Uterus (tissue), 4 donors: Measurements from ENCODE around the gene MIER2. TPM values are rescaled to one million over a fixed set of nuclear protein-coding genes. Genes with fewer than 3 reads are reported as not detected.

Experiments used
- DNase-seq, 2 donors: peaks; one replicate each; pipeline ENCODE4 v3.0.0-alpha.2; 2019 to 2020
- H3K27ac ChIP-seq, 2 donors: fragments of 200-600 bp; sonication (generic); 1 replicate in 1 of 2; 2 replicates in 1 of 2; pipeline ENCODE4 v1.5.1; 2016 to 2018
- H3K27me3 ChIP-seq, 2 donors: fragments of 200-600 bp; sonication (generic); one replicate each; pipeline ENCODE4 v1.5.1; 2018 to 2019; ENCODE audit warnings: control low read depth in 1 of 2
- H3K36me3 ChIP-seq, 2 donors: fragments of 200-600 bp; sonication (generic); one replicate each; pipeline ENCODE4 v1.5.1; 2019; ENCODE audit warnings: control low read depth in 1 of 2
- H3K4me1 ChIP-seq, 2 donors: fragments of 200-600 bp; sonication (generic); one replicate each; pipeline ENCODE4 v1.5.1; 2018 to 2019; ENCODE audit warnings: control low read depth in 1 of 2
- H3K4me3 ChIP-seq, 2 donors: fragments of 200-600 bp; sonication (generic); 1 replicate in 1 of 2; 2 replicates in 1 of 2; pipeline ENCODE4 v1.5.1; 2018 to 2019; ENCODE audit warnings: mild to moderate bottlenecking in 1 of 2
- H3K9me3 ChIP-seq, 2 donors: fragments of 200-600 bp; sonication (generic); one replicate each; pipeline ENCODE4 v1.5.1; 2019; ENCODE audit warnings: control low read depth in 1 of 2
- POLR2A ChIP-seq, 2 donors: fragments of 450-650 bp; IDR thresholded peaks; one replicate each; pipeline ENCODE4 v1.6.1; 2016; ENCODE audit warnings: antibody characterized with exemption in 2 of 2, mild to moderate bottlenecking in 1 of 2, moderate library complexity in 1 of 2
- intact Hi-C: fragments of 100-400 bp; cut with DNase I; formaldehyde crosslinking; loops from one replicate; pipeline ENCODE4 v1.15.1; 2023; ENCODE audit warnings: low total_unique reads
- total RNA-seq, 4 donors: library from RNA; depleted of rRNA in 3 of 4; stranded (reverse); fragments of >200 nt in 3 of 4; gene quantifications; one replicate each; pipeline versions ENCODE4 v1.1.0 to v1.2.4, GENCODE V29; 2014 to 2023
- TF ChIP-seq, protein P1 (sequence below), 4 experiments: fragments of 200-600 bp in 2 of 4; fragments of 450-650 bp in 2 of 4; sonication (generic) in 2 of 4; IDR thresholded peaks; one replicate each; pipeline ENCODE4 v1.5.1; 2016 to 2019; ENCODE audit warnings: antibody characterized with exemption in 4 of 4, mild to moderate bottlenecking in 2 of 4, moderate library complexity in 1 of 4
- donor health status: DM: yes; HTN: yes; CAD: no.

MIER2 gene
- total RNA-seq, 4 donors from 2014 or later = 2.6 to 54.8 (median 12.7) TPM

DNA sequence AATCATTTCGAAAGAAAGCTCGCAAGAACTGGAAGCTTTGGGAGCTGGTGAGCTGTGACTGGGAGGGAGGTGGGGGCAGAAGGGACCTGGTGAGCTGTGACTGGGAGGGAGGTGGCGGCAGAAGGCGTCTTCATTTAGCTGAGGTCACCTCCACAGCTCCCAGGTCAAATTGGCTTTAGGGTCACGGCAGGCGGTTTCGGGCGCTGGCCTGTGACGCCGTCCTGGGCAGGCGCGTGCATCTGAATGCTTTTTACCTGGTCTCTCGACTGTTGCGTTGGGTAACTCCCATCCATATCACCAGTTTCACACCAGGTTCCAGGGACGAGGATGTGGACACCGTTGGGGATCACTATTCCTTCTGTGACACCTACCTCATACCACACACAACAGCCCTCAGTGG is 35.2 kb upstream of the MIER2 start:
- no peaks in the 10 kb centered on the region for H3K36me3 ChIP-seq
- peaks cover 0 to 3% of the 10 kb centered on the region in 2 donors for H3K27me3 ChIP-seq
- H3K9me3 ChIP-seq = no peaks in the 10 kb centered on the region
- no peak for DNase-seq
- no peaks in the 10 kb centered on the region for H3K4me1 ChIP-seq
- intact Hi-C loops = no loop called here
- no peak overlapping the region for H3K4me3 ChIP-seq
- no peak overlapping the region for H3K27ac ChIP-seq
- no peak for TF ChIP-seq POLR2A (IDR thresholded peaks at IDR 0.05)
- TF ChIP-seq, protein P1, sequence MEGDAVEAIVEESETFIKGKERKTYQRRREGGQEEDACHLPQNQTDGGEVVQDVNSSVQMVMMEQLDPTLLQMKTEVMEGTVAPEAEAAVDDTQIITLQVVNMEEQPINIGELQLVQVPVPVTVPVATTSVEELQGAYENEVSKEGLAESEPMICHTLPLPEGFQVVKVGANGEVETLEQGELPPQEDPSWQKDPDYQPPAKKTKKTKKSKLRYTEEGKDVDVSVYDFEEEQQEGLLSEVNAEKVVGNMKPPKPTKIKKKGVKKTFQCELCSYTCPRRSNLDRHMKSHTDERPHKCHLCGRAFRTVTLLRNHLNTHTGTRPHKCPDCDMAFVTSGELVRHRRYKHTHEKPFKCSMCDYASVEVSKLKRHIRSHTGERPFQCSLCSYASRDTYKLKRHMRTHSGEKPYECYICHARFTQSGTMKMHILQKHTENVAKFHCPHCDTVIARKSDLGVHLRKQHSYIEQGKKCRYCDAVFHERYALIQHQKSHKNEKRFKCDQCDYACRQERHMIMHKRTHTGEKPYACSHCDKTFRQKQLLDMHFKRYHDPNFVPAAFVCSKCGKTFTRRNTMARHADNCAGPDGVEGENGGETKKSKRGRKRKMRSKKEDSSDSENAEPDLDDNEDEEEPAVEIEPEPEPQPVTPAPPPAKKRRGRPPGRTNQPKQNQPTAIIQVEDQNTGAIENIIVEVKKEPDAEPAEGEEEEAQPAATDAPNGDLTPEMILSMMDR (IDR thresholded peaks at IDR 0.05) = no peak

DNA sequence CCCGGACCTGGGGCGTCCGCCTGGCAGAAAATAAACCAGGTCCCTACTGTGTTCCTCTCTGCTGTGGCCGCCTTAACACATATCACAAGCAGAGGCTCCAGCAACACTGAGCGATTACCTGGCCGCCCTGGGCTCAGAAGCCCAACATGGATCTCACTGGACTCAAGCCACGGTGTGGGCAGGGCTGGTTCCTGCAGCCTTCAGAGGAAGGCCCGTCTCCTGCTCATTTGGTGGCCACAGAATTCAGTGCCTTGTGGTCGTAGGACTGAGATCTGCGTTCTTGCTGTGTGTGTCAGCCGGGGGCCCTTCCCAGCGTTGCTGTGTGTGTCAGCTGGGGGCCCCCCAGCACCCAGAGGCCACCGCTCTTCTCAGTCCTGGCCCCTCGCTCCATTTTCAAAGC is 34.1 kb upstream of the MIER2 start:
- DNase-seq = no peak
- TF ChIP-seq, protein P1 (IDR thresholded peaks at IDR 0.05) = no peak
- TF ChIP-seq POLR2A (IDR thresholded peaks at IDR 0.05) = no peak
- H3K36me3 ChIP-seq = no peaks in the 10 kb centered on the region
- peaks cover 0 to 1% of the 10 kb centered on the region in 2 donors for H3K27me3 ChIP-seq
- no peaks in the 10 kb centered on the region for H3K4me1 ChIP-seq
- no peak overlapping the region for H3K27ac ChIP-seq
- H3K9me3 ChIP-seq = no peaks in the 10 kb centered on the region
- H3K4me3 ChIP-seq = no peak overlapping the region
- intact Hi-C loops = no loop called here

DNA sequence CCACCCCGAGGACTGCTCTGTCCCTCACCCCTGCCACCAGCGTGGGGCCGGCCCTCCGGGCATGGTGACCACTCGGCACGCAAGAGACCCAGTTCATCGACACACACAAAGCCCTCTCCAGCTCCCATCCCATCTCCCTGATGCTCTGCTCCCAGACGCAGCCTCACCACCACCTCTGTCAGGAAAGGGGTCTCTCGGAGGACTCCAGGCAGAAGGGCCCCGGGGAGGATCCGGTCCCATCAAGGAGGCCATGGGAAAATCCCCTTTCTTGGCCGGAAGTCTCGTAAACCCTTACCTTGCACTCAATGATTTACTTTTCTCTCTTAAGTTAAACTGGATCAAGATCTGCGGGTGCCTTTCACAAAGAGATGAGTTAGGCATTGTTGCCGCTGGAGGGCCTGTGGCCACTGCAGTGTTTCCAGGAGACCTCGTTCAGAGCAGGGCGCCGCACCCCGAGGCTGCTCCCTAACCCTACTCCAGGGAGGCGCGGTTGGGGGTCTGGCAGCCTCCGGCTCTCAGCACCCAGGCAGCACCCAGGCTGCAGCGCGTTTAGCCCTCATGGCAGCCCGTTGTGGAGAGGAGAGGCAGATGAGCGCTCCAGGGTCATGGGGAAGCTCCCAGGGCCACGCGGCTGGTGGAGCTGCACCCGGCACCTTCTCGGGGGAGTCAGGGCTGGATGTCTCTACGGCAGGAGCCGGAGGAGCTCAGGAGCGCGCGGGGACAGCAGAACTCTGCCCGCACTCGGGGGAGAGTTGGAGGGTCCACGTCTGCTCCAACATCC is 33.4 kb upstream of the MIER2 start:
- intact Hi-C loops = no loop called here
- no peaks in the 10 kb centered on the region for H3K4me1 ChIP-seq
- no peak overlapping the region for H3K4me3 ChIP-seq
- no peak for TF ChIP-seq POLR2A (IDR thresholded peaks at IDR 0.05)
- TF ChIP-seq, protein P1 (IDR thresholded peaks at IDR 0.05) = peak in 1 of 4 experiments; percentile 6
- DNase-seq = no peak
- H3K27ac ChIP-seq = no peak overlapping the region
- no peaks in the 10 kb centered on the region for H3K27me3 ChIP-seq
- H3K9me3 ChIP-seq = no peaks in the 10 kb centered on the region
- H3K36me3 ChIP-seq = no peaks in the 10 kb centered on the region

DNA sequence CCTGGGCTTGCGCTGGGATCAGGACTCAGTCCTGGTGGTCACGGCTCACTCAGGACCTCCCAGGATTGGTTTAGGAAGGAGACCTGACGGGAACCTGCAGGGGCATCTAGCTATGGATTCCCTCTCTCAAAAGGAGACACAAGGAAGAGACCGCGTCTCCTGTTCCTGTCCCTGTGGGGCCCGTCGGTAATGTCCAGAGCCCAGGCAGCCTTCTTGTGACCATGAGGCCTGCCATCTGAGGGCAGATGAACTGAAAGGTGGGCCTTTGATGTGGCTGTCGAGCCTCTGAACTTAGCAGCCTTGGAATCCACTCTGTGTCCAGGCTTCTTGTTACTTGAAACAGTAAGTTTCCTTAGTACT is 31.5 kb upstream of the MIER2 start:
- H3K36me3 ChIP-seq = no peaks in the 10 kb centered on the region
- intact Hi-C loops = no loop called here
- no peaks in the 10 kb centered on the region for H3K27me3 ChIP-seq
- H3K9me3 ChIP-seq = no peaks in the 10 kb centered on the region
- no peak overlapping the region for H3K27ac ChIP-seq
- no peaks in the 10 kb centered on the region for H3K4me1 ChIP-seq
- no peak for TF ChIP-seq POLR2A (IDR thresholded peaks at IDR 0.05)
- TF ChIP-seq, protein P1 (IDR thresholded peaks at IDR 0.05) = no peak
- DNase-seq = no peak
- no peak overlapping the region for H3K4me3 ChIP-seq

DNA sequence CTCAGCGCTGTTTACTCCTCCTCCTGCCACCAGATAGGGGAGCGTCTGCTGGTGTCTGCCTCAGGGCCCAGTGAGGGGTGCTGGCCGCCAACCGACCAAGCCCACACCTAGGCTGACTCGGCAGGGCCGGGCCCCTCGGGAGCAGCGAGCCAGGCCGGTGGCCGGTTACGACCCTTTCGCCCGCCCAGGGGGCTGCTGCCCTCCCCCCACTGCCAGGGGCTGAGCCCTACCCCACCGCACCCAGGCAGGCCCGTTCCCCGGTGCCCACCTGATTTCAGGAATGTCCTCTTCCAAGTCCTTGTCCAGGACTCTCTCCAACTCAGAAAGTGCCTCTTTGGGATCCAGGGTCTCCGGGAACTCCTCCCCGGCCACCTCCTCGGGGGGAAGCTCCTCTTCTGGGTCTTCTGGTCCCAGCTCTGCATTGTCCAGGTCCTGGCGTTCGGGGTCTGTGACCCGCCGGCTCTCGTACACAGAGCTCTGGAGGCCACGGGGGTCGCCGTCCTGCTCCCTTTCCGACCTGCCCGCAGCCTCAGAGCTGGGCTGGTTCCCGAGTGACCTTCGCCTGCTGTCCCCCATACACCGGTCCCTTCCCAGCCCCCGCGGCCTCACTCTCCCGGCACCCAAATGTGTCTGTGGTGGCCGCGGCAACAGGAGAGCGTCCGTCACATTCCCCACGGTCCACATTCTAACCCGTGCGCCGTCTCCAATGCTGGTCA is 31.0 kb upstream of the MIER2 start:
- Histone ChIP-seq H3K4me1 (no peaks in the 10 kb centered on the region), H3K36me3 (no peaks in the 10 kb centered on the region), H3K4me3 (no peak overlapping the region), H3K27ac (no peak overlapping the region), H3K9me3 (no peaks in the 10 kb centered on the region), H3K27me3 (no peaks in the 10 kb centered on the region)
- no peak for TF ChIP-seq POLR2A (IDR thresholded peaks at IDR 0.05)
- TF ChIP-seq, protein P1 (IDR thresholded peaks at IDR 0.05) = no peak
- intact Hi-C loops = no loop called here
- DNase-seq = no peak
